Measurements from ENCODE around the gene KCTD17. TPM values are rescaled to one million over a fixed set of nuclear protein-coding genes. Genes with fewer than 3 reads are reported as not detected.

KCTD17 gene
- total and polyA plus RNA-seq, 10 donors, result 10.7 to 27.5 (median 17.3) TPM

DNA sequence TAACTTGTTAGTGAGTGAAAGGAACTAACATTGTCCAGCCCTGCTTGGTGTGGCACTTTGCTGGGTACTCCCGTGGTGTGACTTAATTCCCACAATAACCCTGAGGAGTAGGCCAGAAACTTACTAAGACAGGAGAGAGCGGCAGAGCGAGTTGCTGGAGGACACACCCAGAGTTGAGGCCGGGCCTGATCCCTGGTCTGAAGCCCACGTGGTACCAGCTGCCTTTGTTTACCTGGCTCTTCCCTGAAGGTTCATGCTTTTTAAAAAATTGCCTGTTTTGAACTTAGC, 31.4 kb upstream of the KCTD17 start:
- Histone ChIP-seq H3K4me1 (peaks cover 5 to 65% (median 43%) of the 10 kb centered on the region in 6 donors), H3K4me3 (peak overlapping the region; percentile 60 to 94 (median 68)), H3K36me3 (peaks cover 0 to 14% (median 3%) of the 10 kb centered on the region in 6 donors), H3K27ac (peak overlapping the region in 7 of 8 donors; percentile 51 to 87 (median 84)), H3K27me3 (replicated peaks in 1 of 7) (peaks cover 0 to 6% (median 0%) of the 10 kb centered on the region in 7 donors), H3K9me3 (no peaks in the 10 kb centered on the region)
- TF ChIP-seq POLR2AphosphoS5 (IDR thresholded peaks at IDR 0.05) (no peak), CTCF (IDR thresholded peaks at IDR 0.05 in 8 of 11, conservative IDR thresholded peaks at IDR 0.05 in 3 of 11) (no peak), POLR2A (IDR thresholded peaks at IDR 0.05) (no peak)
- DNase-seq, result no peak
- intact Hi-C loops (cut with DNase I; ENCODE audit: low total_unique reads), result no loop called here
- WGBS, 5 donors, result 3 to 7% (median 3%) methylated on average over 5 of the region's 5 CpGs

- TF ChIP-seq POLR2AphosphoS5 (IDR thresholded peaks at IDR 0.05), result no peak
- TF ChIP-seq CTCF (IDR thresholded peaks at IDR 0.05 in 8 of 11, conservative IDR thresholded peaks at IDR 0.05 in 3 of 11), result no peak
- no peak for TF ChIP-seq POLR2A (IDR thresholded peaks at IDR 0.05)
These were observed 30.5 kb upstream of the KCTD17 start for GRCh38 chr22:37021041-37021440.

GRCh38 chr22:37021710-37022482, 29.6 kb upstream of the KCTD17 start:
- 63 to 72% (median 70%) methylated on average over 13 of the region's 13 CpGs for WGBS, 5 donors
- intact Hi-C loops (cut with DNase I; ENCODE audit: low total_unique reads), result no loop called here
- H3K4me1 ChIP-seq, result peaks cover 5 to 64% (median 43%) of the 10 kb centered on the region in 6 donors

More at GRCh38 chr22:37021041-37021440, 30.5 kb upstream of the KCTD17 start:
- WGBS, 5 donors, result 93 to 98% (median 94%) methylated on average over 5 of the region's 5 CpGs
- Histone ChIP-seq H3K4me1 (peaks cover 5 to 72% (median 46%) of the 10 kb centered on the region in 6 donors), H3K9me3 (no peaks in the 10 kb centered on the region), H3K36me3 (peaks cover 0 to 23% (median 6%) of the 10 kb centered on the region in 6 donors), H3K27me3 (replicated peaks in 1 of 7) (peaks cover 0 to 6% (median 0%) of the 10 kb centered on the region in 7 donors), H3K4me3 (peak overlapping the region in 1 of 8 donors; percentile 94), H3K27ac (no peak overlapping the region)
- intact Hi-C loops (cut with DNase I; ENCODE audit: low total_unique reads), result no loop called here
- DNase-seq, result no peak

More at GRCh38 chr22:37021710-37022482, 29.6 kb upstream of the KCTD17 start:
- TF ChIP-seq CTCF (IDR thresholded peaks at IDR 0.05 in 8 of 11, conservative IDR thresholded peaks at IDR 0.05 in 3 of 11), result peak in 10 of 11 experiments; percentile 37 to 86 (median 74)
- no peak for TF ChIP-seq POLR2A (IDR thresholded peaks at IDR 0.05)
- TF ChIP-seq POLR2AphosphoS5 (IDR thresholded peaks at IDR 0.05), result no peak
- Histone ChIP-seq H3K36me3 (peaks cover 0 to 32% (median 6%) of the 10 kb centered on the region in 6 donors), H3K9me3 (no peaks in the 10 kb centered on the region), H3K27me3 (replicated peaks in 1 of 7) (peaks cover 0 to 6% (median 0%) of the 10 kb centered on the region in 7 donors), H3K4me3 (no peak overlapping the region), H3K27ac (no peak overlapping the region)
- DNase-seq, result peak; percentile 89
